Left ventricle myocardium inferior (tissue), 1 donor: Measurements from ENCODE around the gene FAM135A. TPM values are rescaled to one million over a fixed set of nuclear protein-coding genes. Genes with fewer than 3 reads are reported as not detected.

Experiments used
- DNase-seq: peaks from one replicate; pipeline ENCODE4 v3.0.0-alpha.2; 2020
- H3K27ac ChIP-seq: fragments of 200-600 bp; replicated peaks from 2 replicates; pipeline ENCODE4 v1.8.0; 2021
- H3K27me3 ChIP-seq: fragments of 200-600 bp; 2 replicates; pipeline ENCODE4 v1.8.0; 2021; ENCODE audit warnings: low read depth
- H3K36me3 ChIP-seq: fragments of 200-600 bp; 2 replicates; pipeline ENCODE4 v1.8.0; 2021
- H3K4me1 ChIP-seq: fragments of 200-600 bp; 2 replicates; pipeline ENCODE4 v1.8.0; 2021
- H3K4me3 ChIP-seq: fragments of 200-600 bp; 2 replicates; pipeline ENCODE4 v1.8.0; 2021; ENCODE audit warnings: mild to moderate bottlenecking, moderate library complexity
- H3K9me3 ChIP-seq: fragments of 200-600 bp; replicated peaks from 2 replicates; pipeline ENCODE4 v1.8.0; 2021
- intact Hi-C: fragments of 100-400 bp; cut with micrococcal nuclease; formaldehyde crosslinking; loops from one replicate; pipeline ENCODE4 v1.11.0; 2022
- total RNA-seq: library from RNA; stranded (reverse); fragmentation: NEBNext Ultra II Directional; extraction: Animal tissue kit (Norgen Biotek cat#: 25700); gene quantifications from one replicate; pipeline ENCODE4 v1.2.1, GENCODE V29; 2021
- TF ChIP-seq, protein P1 (sequence below): fragments of 200-600 bp; IDR thresholded peaks from 2 replicates; pipeline ENCODE4 v1.8.0; 2021; ENCODE audit warnings: antibody characterized with exemption, mild to moderate bottlenecking, borderline replicate concordance
- donor health status: DM: no; HTN: yes; CAD: no; lungs with severe emphysema.

FAM135A gene
- total RNA-seq, 1 donor from 2014 or later = 14.5 TPM

DNA sequence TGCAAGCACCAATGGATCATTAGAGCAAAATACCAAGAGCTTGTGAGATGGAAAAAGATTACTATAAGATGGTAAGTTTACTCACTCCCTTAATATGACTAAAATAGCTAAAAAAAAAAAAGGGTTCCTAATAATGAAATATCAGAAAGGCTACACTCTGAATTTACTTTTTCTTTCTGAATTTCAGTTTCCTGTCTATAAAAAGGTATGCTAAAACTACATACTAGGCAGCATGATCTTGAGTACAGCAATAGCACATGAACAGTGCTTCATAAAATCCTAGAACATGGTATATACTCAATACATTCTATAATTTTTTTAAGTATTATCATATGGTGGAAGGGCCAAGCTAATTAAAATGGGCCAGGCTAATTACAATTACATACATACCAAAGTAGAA, 24.0 kb upstream of the FAM135A start:
- no peak for DNase-seq
- no peaks in the 10 kb centered on the region for H3K9me3 ChIP-seq
- no peak overlapping the region for H3K27ac ChIP-seq
- H3K4me1 ChIP-seq = no peaks in the 10 kb centered on the region
- no peaks in the 10 kb centered on the region for H3K27me3 ChIP-seq
- TF ChIP-seq, protein P1, sequence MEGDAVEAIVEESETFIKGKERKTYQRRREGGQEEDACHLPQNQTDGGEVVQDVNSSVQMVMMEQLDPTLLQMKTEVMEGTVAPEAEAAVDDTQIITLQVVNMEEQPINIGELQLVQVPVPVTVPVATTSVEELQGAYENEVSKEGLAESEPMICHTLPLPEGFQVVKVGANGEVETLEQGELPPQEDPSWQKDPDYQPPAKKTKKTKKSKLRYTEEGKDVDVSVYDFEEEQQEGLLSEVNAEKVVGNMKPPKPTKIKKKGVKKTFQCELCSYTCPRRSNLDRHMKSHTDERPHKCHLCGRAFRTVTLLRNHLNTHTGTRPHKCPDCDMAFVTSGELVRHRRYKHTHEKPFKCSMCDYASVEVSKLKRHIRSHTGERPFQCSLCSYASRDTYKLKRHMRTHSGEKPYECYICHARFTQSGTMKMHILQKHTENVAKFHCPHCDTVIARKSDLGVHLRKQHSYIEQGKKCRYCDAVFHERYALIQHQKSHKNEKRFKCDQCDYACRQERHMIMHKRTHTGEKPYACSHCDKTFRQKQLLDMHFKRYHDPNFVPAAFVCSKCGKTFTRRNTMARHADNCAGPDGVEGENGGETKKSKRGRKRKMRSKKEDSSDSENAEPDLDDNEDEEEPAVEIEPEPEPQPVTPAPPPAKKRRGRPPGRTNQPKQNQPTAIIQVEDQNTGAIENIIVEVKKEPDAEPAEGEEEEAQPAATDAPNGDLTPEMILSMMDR = no peak
- intact Hi-C loops = no loop called here
- no peaks in the 10 kb centered on the region for H3K36me3 ChIP-seq
- H3K4me3 ChIP-seq = no peak overlapping the region

DNA sequence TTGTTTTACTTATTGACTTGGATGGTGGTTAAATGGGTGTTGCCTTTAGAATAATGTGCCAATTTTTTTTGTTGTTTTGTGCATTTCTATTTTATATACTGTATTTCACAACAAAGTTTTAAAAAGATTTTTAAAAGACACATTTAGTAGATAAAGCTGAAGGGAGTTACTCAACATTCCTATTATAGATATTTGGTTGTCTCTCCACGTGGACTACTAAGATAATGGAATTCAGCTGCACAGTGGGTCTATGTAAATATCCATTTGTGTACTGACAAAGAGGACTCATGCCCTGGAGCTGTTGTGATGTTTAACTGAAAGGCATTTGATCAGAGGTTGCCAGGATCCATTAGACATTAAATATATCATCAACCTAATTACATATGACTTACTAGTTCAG, 23.2 kb upstream of the FAM135A start:
- intact Hi-C loops = no loop called here
- Histone ChIP-seq H3K9me3 (no peaks in the 10 kb centered on the region), H3K27ac (no peak overlapping the region), H3K27me3 (no peaks in the 10 kb centered on the region), H3K4me1 (no peaks in the 10 kb centered on the region), H3K36me3 (no peaks in the 10 kb centered on the region), H3K4me3 (no peak overlapping the region)
- TF ChIP-seq, protein P1 = no peak
- no peak for DNase-seq

DNA sequence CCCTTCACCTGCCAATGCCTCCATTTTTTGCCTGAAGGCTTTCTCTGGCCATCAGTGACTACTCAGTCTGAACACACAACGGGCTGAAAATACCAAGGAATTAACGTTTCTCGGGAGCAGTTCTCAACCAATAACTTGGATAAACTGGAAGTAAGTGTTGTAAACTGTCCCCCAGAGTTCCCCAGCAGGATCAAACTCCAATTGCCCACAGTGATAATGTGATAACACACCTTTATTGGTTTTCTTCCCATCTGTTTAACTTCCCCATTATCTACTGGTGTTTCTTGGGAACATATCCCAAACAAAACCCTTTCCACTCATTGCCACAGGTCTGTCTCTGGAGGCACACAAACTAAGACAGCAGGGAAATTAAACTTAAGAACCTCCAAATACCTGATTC, 21.8 kb upstream of the FAM135A start:
- H3K4me1 ChIP-seq = no peaks in the 10 kb centered on the region
- TF ChIP-seq, protein P1 = no peak
- no peaks in the 10 kb centered on the region for H3K36me3 ChIP-seq
- DNase-seq = no peak
- H3K27ac ChIP-seq = no peak overlapping the region
- no peaks in the 10 kb centered on the region for H3K27me3 ChIP-seq
- no peaks in the 10 kb centered on the region for H3K9me3 ChIP-seq
- intact Hi-C loops = no loop called here
- H3K4me3 ChIP-seq = no peak overlapping the region

DNA sequence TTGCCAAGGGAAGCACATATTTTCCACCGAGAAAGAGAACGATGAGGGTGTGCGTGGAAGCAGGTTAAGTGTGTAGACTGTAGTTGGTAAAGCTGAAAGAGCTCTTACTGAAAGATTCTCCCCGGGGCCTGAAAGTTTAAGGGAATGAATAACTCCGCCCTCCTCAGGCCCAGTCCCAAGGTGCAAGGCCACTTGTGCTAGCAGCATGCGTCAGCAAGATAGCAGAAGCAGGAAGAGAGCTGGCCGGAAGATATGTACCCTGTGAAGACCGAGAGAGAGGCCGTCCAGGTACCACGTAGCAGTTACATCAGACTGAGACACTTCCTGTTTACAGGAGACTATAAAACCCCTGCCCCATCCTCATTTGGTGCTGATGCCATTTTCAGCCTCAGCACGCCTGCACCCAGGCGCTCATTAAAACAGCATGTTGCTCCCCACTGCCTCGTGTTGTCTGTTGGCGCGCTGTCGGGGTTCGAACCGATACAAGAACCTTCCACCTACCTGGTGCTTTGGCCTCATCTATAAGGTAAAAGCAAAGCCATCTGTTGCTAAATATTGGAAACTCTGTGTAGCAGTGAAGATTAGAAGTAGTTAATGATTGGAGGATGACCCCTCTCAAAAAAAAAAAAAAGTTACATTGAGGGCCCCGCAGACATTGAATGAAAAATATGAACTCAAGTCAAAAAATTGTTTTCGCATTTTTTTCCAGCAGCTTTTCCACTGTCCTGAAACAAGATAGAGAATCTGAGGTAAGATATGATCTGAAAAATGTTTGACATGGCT, 18.6 kb upstream of the FAM135A start:
- H3K9me3 ChIP-seq = no peaks in the 10 kb centered on the region
- no peak for DNase-seq
- TF ChIP-seq, protein P1 = no peak
- no peak overlapping the region for H3K4me3 ChIP-seq
- H3K27me3 ChIP-seq = no peaks in the 10 kb centered on the region
- H3K4me1 ChIP-seq = no peaks in the 10 kb centered on the region
- no peaks in the 10 kb centered on the region for H3K36me3 ChIP-seq
- no peak overlapping the region for H3K27ac ChIP-seq
- intact Hi-C loops = no loop called here

DNA sequence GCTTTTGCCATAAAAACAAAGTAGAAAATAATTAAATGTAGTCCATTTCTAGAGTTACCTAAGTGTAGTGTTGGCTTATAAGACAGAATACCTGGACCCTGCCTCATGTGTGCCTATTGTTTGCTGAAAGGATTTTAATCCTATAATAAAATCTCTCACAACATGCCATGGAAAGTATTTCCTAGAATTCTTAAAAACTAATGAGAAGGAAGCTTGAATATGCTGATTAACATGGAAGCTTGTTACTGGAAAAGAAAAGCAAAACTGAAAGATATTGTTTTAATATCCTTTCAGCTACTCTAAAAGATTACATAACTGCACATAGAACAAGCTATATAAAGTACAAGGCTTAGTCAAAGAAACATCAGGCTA, 18.0 kb upstream of the FAM135A start:
- TF ChIP-seq, protein P1 = no peak
- DNase-seq = no peak
- intact Hi-C loops = no loop called here
- Histone ChIP-seq H3K27ac (no peak overlapping the region), H3K27me3 (peaks cover under 1% of the 10 kb centered on the region), H3K36me3 (no peaks in the 10 kb centered on the region), H3K4me3 (no peak overlapping the region), H3K9me3 (no peaks in the 10 kb centered on the region), H3K4me1 (no peaks in the 10 kb centered on the region)
